GM15510 (cell line): Measurements from ENCODE around the gene OTOGL.

Source experiments
- POLR2A ChIP-seq: IDR thresholded peaks from 3 replicates; pipeline ENCODE4 v1.6.1; 2011; ENCODE audit warnings: borderline replicate concordance; ENCODE audit not compliant: insufficient read length; ENCODE audit errors: extremely low read depth

Gene OTOGL

DNA sequence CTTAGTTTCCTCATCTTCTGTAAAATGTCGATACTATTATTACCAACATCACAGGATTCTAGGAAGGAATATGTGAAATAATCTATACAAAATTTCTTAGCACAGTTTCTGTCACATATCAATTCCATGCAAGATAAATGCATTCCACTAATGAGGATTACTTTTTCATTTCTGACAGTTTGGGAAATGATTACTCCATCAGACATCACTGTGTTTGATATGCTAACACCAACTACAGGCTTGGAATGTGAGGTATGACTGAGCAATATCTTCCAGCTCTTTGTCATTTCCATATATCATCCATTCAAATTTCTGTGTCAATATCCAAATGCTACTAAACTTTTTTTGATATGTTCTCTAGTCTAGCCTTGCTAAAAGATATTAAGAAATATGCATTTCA is 233.5 kb downstream of the OTOGL start:
- TF ChIP-seq POLR2A: no peak

DNA sequence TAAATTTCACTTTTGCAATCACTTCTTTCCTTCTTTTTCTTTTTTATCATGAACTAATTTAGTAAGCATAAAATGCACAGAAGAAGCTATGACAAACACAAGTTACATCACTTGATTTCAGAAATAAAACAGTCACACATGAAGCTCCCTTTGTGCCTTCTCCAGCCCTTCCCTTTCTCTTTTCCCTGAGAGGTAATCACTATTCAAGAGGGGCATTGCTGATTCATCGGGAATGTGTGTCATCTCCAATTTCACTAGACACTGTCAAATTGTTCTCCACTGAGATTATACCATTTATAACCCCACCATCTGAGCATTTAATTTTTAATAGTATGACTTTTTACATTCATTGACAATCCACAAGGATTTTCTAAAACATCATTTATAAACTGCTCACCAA is 253.1 kb downstream of the OTOGL start:
- no peak for TF ChIP-seq POLR2A

DNA sequence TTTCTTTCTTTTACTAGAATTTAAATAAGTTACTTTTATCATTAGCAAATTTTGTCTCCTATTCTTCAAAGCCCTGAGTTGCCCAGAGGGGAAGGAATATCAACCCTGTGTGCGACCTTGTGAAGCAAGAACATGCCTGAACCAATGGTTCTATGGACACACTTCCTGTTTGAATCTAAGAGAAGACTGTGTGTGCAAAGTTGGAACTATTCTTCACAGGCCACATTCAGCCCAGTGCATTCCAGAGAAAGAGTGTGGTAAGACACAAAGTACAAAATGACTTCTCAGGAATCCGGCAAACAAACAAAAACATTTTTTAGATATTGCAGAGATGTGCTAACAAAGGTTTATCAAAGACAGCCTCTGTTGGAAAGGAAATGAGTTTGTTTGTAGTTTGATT is 253.9 kb downstream of the OTOGL start:
- no peak for TF ChIP-seq POLR2A

DNA sequence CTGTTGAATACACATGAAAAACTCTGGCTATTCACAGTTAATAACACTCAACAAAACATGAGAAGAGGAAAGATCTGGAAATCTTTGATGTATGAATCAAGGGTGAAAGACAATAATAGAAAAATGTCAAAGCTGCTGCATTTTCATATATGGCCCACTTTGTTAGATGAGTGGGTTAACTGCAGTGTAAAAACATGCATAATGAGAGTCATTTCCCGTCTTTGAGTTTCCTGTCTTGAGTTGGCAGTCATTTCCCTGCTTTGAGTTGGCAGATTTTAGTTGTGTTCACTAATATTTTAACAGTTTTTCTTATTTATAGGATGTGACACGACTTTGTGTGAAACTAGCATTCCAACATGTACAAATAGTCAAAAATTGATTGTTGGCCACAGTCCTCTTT is 256.8 kb downstream of the OTOGL start:
- no peak for TF ChIP-seq POLR2A

DNA sequence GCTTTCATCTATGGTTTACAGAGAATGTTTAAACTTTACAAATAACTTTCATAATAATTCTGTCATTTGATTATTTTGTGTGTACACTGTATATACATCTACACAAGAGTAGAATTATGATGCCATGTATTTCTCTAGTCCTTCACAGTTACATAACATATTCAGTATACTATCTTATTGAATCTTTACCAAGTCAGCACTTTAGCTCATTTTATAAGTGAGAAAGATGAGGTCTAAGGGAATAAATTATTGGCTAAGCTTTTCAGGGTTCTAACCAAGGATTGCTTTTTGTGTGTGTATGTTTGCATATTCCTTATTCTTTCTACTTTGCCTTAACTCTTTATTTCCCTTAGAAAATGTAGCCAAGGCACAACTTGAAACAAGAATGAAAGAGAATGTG is 260.4 kb downstream of the OTOGL start:
- no peak for TF ChIP-seq POLR2A

DNA sequence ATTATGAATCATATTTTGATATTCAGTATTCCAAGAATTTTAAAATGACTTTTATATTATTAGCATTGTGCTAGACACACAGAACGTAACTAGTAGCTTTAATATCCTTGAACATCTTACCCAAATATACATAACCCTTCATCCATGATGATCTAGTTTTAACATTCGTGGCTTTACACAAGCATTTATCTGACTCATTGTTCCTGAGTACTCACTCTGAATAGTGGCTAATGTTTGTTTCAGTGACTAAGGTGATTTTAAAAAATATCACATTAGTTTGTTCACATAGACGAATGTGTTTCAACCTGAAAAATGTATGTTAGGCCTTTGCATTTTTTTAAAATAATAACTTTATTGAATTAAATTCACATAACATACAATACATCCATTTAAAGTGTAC is 264.7 kb downstream of the OTOGL start:
- no peak for TF ChIP-seq POLR2A

DNA sequence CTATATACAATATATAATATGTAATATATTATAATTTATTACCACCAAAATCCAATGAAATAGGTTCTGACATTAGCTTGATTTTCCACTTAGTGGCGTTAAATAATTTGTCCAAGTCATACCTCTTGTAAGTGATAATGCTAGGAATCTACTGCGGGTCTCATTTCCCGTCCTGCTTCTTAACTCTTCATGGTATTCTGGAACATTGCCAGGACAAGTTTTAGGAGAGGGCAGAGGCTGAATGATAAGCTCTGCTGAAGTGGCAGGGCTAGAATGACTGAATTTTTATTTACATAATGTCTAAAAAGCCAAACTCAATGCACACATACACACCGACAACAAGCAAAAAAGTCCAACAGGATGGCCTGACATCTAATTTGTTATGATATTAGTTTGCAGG is 274.3 kb downstream of the OTOGL start:
- TF ChIP-seq POLR2A: no peak

DNA sequence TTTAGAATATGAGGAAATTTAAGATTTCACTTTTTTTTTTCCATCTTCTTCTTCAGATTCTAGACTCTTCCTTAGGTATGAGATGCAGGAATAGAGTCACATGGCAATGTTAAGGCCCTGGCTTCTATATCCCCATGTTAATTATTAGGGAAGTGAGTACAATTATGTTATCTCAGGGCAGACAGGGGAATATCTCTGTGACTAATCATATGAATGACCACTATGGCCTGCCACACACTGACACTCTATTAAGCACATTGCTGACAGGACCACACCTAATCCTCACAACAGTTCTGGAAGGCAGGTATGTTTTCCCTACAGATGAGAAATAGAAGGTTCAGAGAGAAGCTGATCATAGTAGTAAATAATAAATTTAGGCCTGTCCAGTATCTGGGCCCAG is 275.3 kb downstream of the OTOGL start:
- no peak for TF ChIP-seq POLR2A

DNA sequence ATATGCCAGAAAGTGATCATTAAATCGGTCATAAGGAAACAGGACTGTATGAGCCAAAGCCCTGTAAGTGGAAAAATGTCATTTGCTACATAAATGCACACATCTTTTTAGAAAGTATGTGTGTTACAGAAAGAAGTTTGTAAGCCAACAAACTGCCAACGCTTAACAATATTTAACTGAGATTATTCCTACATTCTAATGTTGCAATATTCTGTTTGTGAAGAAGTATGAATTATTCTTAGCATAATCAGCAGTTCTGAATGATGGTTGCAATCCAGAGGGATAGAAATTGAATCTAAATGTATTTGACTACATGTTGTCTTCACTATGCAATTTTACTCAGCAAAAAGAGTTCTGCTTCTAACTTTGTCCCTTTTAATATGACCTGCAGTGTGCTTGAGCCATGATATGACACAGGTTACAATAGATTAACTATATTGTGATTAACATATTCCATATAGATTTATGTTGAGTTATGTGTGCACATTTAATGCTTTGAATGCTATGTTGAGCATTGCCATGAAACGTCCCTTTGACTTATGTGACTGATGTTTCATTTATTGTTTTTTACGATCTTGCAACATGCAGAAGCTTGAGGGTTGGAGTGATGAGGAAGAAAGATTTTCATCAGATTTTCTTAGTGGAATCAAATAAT is 277.9 kb downstream of the OTOGL start:
- TF ChIP-seq POLR2A: no peak

DNA sequence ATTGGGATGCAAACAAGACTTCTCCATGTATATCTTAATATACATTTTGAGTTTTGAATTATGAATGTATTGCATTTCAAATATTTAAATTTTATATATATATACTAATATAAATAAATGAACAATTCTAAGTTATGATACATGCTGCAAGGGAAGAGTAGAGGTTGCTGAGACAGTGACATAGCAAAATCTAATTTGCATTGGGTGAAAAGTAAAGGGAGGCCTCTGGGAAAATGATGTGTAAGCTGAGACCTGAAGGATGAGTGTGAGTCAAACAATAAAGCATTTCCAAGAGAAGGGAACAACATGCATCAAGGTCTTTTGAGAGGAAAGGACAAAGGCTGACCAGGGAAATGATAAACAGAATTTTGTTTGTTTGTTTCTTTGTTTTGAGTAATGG is 281.8 kb downstream of the OTOGL start:
- no peak for TF ChIP-seq POLR2A

DNA sequence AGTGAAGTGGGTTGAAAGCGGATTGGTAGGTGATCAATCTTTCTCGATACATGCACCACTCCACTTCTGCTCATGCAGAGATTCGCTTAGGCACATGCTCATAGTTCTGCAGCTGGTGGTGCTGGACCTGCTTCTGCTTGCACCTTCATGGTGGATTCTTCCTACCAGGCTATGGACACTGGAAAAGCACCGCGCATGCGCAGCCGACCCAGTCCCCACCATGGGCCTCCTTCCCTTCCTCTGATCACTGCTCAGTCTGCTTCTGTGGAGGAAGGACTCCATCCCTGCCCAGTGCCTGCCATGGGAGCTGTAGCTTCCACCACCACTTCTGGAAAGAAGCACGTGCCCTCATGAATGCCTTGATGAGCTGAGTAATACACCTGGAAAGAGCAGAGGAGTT is 282.9 kb downstream of the OTOGL start:
- no peak for TF ChIP-seq POLR2A

DNA sequence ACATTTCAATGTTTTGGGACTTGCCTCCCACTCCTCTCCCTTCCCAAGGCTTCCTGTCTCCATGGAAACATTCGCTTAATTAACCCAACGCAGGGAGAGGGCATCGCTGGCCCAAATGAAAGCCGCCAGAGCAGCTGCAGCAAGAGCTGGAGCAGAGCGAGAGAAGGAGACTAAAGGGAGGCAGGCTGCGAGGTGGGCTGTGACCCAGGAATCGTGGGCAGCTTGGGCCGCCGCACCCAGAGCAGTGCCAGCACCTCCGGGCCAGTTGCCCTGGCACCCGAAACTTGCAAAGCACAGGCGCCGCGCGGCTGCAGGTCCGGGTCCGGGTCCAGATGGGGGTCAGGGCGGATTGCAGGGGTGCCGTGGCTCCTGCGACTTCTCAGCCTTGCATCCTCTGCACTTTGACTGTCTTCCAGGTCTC is 301.2 kb downstream of the OTOGL start:
- no peak for TF ChIP-seq POLR2A

DNA sequence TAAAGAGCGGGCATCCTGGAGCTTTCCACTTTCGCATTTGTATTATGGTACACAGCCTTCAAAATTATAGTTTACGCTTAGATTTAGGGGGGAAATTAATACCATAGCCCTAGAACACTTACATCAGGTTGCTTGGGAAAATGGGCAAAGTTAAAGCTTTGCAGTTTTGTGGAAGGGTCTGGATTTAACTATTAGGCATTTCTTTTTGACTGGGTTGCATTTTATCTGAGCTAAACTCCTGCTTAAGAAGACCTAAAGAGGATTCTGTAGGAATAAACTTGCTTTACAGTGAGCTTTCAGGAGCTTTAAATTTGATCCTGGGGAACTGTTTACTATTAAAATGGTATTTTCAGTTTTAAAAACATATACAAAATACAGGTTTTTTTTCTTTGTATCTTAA is 301.9 kb downstream of the OTOGL start:
- TF ChIP-seq POLR2A: no peak

DNA sequence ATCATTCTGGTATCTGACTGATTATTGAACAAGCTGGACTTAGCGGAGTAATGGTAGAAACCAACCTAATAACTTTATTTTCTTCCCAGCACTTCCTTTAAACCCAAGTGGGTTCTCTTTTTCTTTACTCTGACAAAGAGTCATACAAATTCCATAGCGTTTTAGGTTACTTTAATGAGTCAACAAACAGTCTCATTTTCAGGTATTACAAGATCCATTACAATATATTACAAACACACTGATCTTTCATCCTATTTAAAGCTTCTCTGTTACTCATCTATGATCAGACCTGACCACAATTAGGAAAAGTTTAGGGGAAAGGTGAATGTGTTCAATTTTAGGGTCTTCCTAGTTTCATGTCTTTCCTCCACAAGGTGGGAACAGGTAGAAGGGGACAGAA is 305.3 kb downstream of the OTOGL start:
- no peak for TF ChIP-seq POLR2A

DNA sequence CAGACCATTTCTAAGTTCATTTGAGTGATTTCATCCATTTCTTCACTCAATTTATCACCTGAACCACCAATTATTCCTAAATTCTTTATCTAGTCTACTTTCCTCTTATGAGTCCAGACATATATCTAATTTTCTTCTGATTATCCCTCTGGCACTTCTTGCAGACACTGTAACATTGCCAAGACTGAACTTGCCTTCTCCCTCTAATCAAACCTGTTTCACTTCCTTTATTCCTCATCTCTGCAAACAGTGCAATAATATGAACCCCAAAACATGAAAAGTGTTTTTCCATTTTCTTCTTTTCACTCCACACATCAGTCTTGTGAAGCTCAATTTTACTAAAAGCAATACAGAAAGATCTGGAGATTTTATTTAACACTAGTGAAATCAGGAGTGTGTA is 306.9 kb downstream of the OTOGL start:
- TF ChIP-seq POLR2A: no peak

DNA sequence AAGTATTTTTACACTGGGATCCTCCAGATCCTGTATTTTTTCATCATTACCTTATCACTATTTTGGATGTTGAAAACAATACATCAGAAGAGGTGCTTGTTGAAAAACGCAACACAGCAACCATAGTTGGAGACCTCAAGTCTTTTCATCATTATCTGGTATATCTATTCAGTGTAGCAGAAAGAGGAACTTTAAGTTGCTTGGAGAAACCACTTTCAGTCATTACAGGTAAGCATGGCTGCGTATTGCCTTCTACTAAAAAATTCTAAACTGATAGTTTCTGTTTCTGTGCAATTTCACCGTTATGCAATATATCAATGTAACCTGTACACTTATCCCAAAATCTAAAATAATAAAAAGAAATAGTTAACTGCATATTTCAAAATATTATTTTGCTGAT is 312.4 kb downstream of the OTOGL start:
- no peak for TF ChIP-seq POLR2A
